GM21515 (cell line): Measurements from ENCODE around the gene KCNK15.

ENCODE experiments used
- ATAC-seq: cut with Tn5 transposase; IDR thresholded peaks from one replicate; pipeline ENCODE4 v1.9.1; 2021; ENCODE audit not compliant: unreplicated experiment

KCNK15 gene

DNA sequence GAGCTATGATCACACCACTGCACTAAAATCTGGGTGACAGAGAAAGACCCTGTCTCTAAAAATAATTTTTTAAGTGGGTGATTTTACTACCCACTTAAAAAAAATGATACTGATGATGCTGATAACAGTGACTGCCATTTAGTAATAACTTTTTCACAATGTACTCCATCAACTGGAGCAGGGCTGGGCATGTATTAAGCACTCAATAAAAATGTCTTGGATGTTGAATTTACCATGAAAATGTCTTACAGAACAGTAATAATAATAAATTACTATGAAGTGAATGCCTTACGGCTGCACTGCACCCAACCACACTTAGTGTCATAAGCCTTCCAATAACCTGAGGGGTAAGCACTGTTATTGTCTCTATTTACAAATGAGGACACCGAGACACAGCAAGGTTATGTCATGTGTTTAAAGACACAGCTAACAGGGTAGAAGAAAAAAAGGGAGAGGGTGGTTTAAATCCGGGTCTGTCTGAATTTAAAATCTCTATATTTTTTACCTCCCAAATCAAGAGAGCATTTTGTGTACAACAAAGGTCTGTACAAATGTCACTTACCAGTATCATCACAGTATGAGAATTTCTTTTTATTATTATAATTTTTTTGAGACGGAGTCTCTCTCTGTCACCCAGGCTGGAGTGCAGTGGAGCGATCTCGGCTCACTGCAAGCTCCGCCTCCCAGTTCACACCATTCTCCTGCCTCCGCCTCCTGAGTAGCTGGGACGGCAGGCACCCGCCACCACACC, 43.2 kb downstream of the KCNK15 start:
- ATAC-seq = no peak

- no peak for ATAC-seq
Measured at GRCh38 chr20:44790638-44791393, 45.2 kb downstream of the KCNK15 start.

GRCh38 chr20:44792796-44793195, 47.1 kb downstream of the KCNK15 start:
- no peak for ATAC-seq

GRCh38 chr20:44795836-44796235, 50.2 kb downstream of the KCNK15 start:
- ATAC-seq = no peak

DNA sequence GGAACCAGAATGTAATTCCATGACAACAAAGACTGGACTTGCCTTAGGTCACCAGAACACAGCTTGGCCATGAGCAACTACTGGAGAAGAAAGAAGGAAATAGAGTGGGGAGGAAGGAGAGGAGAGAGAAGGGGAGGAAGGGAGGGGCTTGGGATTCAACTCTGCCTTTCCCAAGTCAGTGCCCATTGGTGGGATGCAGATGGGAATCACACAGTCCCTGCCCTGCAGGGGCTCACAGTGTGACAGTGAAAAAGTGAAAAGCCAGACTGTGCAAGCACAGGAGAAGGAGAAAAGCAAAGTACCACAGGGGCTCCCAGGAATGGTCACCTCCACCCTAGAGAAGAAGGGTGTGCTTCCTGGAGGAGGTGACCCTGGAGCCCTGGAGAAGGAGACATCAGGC, 50.6 kb downstream of the KCNK15 start:
- ATAC-seq = no peak

- no peak for ATAC-seq
Measured at GRCh38 chr20:44796758-44797457, 51.2 kb downstream of the KCNK15 start.

- ATAC-seq = no peak
Measured at GRCh38 chr20:44799691-44800090, 54.0 kb downstream of the KCNK15 start.

DNA sequence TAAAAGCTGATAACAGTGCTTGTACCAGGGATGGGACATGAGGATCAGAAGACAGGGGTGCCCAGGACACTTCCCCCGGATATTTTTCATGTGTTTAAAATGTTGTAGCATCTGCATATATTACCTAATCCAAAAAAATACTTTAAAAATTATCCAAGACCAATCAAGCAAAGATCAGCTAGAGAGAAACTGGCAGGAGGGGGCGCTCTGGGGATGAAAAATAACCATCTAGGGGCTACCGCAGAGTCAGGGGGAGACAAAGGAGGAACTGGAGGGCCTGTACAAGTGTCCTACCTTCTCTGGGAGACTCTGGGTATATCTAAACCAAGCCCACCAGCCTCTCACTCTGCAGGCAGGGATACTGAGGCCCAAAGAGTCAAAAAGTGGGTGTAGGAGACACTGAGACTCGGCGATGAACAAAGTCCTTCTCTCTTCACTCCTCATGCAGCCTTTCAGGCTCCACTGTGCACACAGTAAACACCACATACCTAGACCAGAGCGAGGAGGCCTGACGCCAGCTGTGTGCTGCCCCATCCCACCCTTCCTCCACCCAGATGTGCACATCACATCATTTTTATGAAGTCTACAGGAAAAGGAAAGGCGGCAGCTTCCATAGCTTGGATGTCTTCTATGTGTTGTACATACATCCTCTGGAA, 54.9 kb downstream of the KCNK15 start:
- ATAC-seq = no peak
